Ascending aorta (tissue), 2 donors: Measurements from ENCODE around the gene NOTCH4. TPM values are rescaled to one million over a fixed set of nuclear protein-coding genes. Genes with fewer than 3 reads are reported as not detected.

Experiments
- DNase-seq, 2 donors: peaks; one replicate each; pipeline ENCODE4 v3.0.0-alpha.2; 2019; ENCODE audit warnings: low spot score in 2 of 2
- H3K27ac ChIP-seq, 2 donors: fragments of 200-600 bp; sonication (generic); one replicate each; pipeline ENCODE4 v1.5.1; 2016 to 2017; ENCODE audit warnings: mild to moderate bottlenecking in 1 of 2
- H3K27me3 ChIP-seq: fragments of 200-600 bp; sonication (generic); one replicate; pipeline ENCODE4 v1.5.1; 2017
- H3K36me3 ChIP-seq, 2 donors: fragments of 200-600 bp; sonication (generic); one replicate each; pipeline ENCODE4 v1.5.1; 2016
- H3K4me1 ChIP-seq, 2 donors: fragments of 200-600 bp; sonication (generic); one replicate each; pipeline ENCODE4 v1.5.1; 2016 to 2017; ENCODE audit warnings: mild to moderate bottlenecking in 1 of 2
- H3K4me3 ChIP-seq, 2 donors: fragments of 200-600 bp; sonication (generic); one replicate each; pipeline ENCODE4 v1.5.1; 2016 to 2017; ENCODE audit warnings: mild to moderate bottlenecking in 1 of 2
- H3K9me3 ChIP-seq, 2 donors: fragments of 200-600 bp; sonication (generic); one replicate each; pipeline ENCODE4 v1.5.1; 2016
- intact Hi-C: fragments of 100-400 bp; cut with DNase I; formaldehyde crosslinking; loops from one replicate; pipeline ENCODE4 v1.15.1; 2023
- total RNA-seq: library from RNA; depleted of rRNA; stranded (reverse); fragments of >200 nt; gene quantifications from one replicate; pipeline ENCODE4 v1.1.0, GENCODE V29; 2016
- TF ChIP-seq, protein P1 (sequence below), 3 experiments: fragments of 200-600 bp in 2 of 3; fragments of 450-650 bp in 1 of 3; sonication (generic) in 2 of 3; IDR thresholded peaks; one replicate each; pipeline ENCODE4 v1.5.1; 2016 to 2019; ENCODE audit warnings: antibody characterized with exemption in 3 of 3, mild to moderate bottlenecking in 1 of 3, moderate library complexity in 1 of 3

Gene NOTCH4
- total RNA-seq, 1 donor from 2014 or later: 198 TPM

DNA sequence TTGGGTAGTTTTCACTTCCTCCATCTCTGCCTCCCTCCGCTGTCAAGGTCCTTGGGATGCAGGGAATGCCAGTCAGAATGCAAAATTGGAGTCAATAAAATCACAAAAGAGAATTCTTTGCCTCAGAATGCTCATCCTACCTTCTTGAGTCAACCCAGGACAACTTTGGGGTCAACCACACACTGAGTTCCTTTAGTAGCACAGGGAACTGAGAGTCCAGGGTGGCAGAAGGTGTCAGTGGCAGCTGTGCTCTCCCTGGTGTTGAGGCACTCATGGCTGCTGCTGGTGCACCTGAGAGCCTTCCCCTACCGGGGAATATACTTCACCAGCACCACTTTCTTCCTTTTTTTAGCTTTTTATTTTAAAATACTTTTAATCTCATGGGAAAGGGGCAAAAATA lies 829 bp upstream of the NOTCH4 start:
- Histone ChIP-seq H3K27me3 (no peaks in the 10 kb centered on the region), H3K4me1 (no peaks in the 10 kb centered on the region), H3K27ac (no peak overlapping the region), H3K36me3 (no peaks in the 10 kb centered on the region), H3K9me3 (no peaks in the 10 kb centered on the region), H3K4me3 (no peak overlapping the region)
- TF ChIP-seq, protein P1, sequence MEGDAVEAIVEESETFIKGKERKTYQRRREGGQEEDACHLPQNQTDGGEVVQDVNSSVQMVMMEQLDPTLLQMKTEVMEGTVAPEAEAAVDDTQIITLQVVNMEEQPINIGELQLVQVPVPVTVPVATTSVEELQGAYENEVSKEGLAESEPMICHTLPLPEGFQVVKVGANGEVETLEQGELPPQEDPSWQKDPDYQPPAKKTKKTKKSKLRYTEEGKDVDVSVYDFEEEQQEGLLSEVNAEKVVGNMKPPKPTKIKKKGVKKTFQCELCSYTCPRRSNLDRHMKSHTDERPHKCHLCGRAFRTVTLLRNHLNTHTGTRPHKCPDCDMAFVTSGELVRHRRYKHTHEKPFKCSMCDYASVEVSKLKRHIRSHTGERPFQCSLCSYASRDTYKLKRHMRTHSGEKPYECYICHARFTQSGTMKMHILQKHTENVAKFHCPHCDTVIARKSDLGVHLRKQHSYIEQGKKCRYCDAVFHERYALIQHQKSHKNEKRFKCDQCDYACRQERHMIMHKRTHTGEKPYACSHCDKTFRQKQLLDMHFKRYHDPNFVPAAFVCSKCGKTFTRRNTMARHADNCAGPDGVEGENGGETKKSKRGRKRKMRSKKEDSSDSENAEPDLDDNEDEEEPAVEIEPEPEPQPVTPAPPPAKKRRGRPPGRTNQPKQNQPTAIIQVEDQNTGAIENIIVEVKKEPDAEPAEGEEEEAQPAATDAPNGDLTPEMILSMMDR (IDR thresholded peaks at IDR 0.05): no peak
- DNase-seq: peak in 1 of 2 donors; percentile 15
- intact Hi-C loops: no loop called here

DNA sequence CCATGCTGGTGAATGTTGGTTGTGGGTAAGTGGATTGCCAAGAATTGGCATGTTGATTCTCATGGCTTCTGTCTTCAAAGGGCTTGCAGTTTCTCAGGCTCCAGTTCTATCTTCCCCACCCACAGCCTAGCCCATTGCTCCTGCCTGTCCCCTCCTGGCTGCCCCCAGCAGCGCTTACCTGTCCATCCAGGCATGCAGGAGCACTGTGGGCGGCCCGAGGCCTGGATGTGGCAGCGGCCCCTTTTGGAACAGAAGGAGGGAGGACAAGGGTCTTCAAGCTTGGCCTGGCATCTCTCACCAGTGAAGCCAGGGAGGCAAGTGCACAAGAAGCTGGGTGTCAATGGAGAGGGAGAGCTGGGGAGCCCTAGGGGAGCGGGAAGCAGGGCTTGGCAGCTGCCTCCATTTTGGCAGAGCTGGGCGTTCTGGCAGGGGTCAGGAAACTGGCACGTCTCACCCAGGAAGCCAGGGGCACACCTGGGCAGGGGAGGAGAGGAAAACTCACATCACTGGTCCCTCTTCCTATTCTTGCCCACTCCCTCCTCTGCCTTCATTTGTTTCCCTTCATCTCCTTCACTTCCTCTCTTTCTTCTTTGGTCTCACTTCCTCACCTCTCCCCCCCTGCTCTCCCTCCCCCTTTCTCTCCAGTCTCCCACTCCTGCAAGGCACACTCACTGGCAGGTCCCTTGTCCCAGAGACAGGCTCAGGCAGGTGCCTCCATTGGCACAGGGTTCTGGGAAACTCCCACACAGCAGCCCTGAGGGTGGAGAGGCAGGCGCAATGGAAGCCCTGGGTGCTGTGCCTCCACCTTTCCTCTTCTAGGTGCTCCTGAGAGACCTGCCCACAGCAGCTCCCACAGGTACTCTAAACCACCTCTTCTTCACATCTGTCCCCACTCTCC lies 1.3 kb downstream of the NOTCH4 start:
- Histone ChIP-seq H3K27me3 (no peaks in the 10 kb centered on the region), H3K36me3 (no peaks in the 10 kb centered on the region), H3K4me1 (no peaks in the 10 kb centered on the region), H3K27ac (no peak overlapping the region), H3K4me3 (no peak overlapping the region), H3K9me3 (no peaks in the 10 kb centered on the region)
- intact Hi-C loops: no loop called here
- TF ChIP-seq, protein P1 (IDR thresholded peaks at IDR 0.05): no peak
- DNase-seq: no peak

DNA sequence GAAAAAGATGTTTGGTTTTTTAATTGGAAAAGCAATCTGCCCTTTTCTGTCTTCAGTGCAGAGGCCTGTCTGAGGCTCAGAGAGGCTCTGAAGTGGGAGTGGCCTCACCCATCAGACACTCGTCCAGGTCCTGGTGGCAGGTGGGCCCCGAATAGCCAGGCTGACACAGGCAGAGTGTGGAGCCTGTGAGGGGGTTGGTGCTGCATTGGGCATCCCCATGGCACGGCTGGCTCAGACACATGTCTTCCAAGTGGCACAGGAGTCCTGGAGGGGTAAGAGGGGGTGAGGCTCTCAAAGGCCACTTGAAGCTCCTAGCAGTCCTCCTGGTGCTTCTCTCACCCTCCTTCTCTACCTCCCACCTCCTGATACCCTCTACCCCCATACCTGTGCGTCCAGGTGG lies 3.8 kb downstream of the NOTCH4 start:
- TF ChIP-seq, protein P1 (IDR thresholded peaks at IDR 0.05): no peak
- Histone ChIP-seq H3K36me3 (no peaks in the 10 kb centered on the region), H3K4me1 (no peaks in the 10 kb centered on the region), H3K9me3 (no peaks in the 10 kb centered on the region), H3K4me3 (no peak overlapping the region), H3K27me3 (no peaks in the 10 kb centered on the region), H3K27ac (no peak overlapping the region)
- intact Hi-C loops: no loop called here
- DNase-seq: no peak

DNA sequence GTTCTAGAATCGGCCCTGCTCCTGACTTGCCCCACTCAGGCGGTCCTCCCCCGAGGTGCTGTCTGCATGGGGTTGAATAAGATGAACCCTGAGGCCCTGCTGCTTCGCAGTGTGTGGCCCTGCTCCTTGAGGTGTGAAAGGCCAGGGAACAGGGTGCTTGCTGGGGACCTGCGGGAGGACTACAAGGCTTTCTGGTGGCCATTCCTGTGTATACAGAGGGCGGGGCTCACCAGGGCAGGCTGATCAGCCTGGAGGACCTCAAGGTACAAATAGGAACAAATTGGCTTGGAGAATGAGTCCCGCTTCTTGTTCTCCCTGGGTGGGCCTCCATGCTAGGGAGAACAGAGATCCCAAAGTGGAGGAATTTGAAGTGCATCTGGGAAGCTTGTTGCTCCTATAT lies 5.7 kb downstream of the NOTCH4 start:
- Histone ChIP-seq H3K27ac (no peak overlapping the region), H3K36me3 (no peaks in the 10 kb centered on the region), H3K9me3 (no peaks in the 10 kb centered on the region)

DNA sequence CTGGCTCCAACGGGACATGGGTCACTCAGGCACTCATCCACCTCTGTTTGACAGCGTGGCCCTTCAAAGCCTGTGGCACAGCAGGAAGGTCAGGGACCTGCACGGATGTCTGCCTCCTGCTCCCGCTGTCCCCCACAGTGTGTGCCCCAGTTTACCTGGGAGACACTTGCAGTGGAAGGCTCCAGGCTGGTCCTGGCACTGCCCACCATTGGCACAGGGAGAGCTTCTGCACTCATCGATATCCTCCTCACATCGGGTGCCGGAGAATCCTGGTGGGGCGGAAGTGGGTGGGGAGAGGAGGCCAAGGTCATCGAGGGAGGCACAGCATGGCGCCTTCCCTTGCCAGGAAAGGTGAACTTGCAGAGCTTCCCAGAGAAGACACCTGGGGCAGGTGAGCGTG lies 6.9 kb downstream of the NOTCH4 start:
- no peak for DNase-seq
- H3K27me3 ChIP-seq: no peaks in the 10 kb centered on the region
- TF ChIP-seq, protein P1 (IDR thresholded peaks at IDR 0.05): no peak
- H3K27ac ChIP-seq: no peak overlapping the region
- H3K9me3 ChIP-seq: no peaks in the 10 kb centered on the region
- no peaks in the 10 kb centered on the region for H3K36me3 ChIP-seq
- H3K4me1 ChIP-seq: no peaks in the 10 kb centered on the region
- intact Hi-C loops: no loop called here
- H3K4me3 ChIP-seq: no peak overlapping the region

More for the DNA sequence above, 5.7 kb downstream of the NOTCH4 start:
- DNase-seq: no peak
- no peaks in the 10 kb centered on the region for H3K27me3 ChIP-seq
- intact Hi-C loops: no loop called here
- TF ChIP-seq, protein P1 (IDR thresholded peaks at IDR 0.05): no peak
- H3K4me3 ChIP-seq: no peak overlapping the region
- no peaks in the 10 kb centered on the region for H3K4me1 ChIP-seq
